Activated naive CD8-positive, alpha-beta T cell treated with anti-CD3 and anti-CD28 coated beads, Interleukin-2, amount 50 U/mL, for 24 hours (primary cell): ENCODE results near the gene EMC7.
"Not testable (repeated sequence)": the region's sequence is repeated elsewhere in the genome, so short reads cannot be mapped to it uniquely, and the experiment has no call there.

Experiments
- ATAC-seq: fragments of 150-1000 bp; cut with Tn5 transposase; one replicate; pipeline ENCODE4 v1.10.0; 2021
- DNase-seq: peaks from one replicate; pipeline ENCODE4 v3.0.0; 2021
- H3K27ac Mint-ChIP-seq: one replicate; pipeline ENCODE4 v1.8.0; 2021; ENCODE audit warnings: mild to moderate bottlenecking, mixed read lengths
- H3K27me3 Mint-ChIP-seq: one replicate; pipeline ENCODE4 v1.8.0; 2021; ENCODE audit warnings: mixed read lengths
- H3K36me3 Mint-ChIP-seq: one replicate; pipeline ENCODE4 v1.8.0; 2021; ENCODE audit warnings: low read depth, mixed read lengths
- H3K4me1 Mint-ChIP-seq: one replicate; pipeline ENCODE4 v1.8.0; 2021; ENCODE audit warnings: mixed read lengths
- H3K4me3 Mint-ChIP-seq: one replicate; pipeline ENCODE4 v1.8.0; 2021; ENCODE audit warnings: mild to moderate bottlenecking, moderate library complexity, mixed read lengths
- H3K9me3 Mint-ChIP-seq: one replicate; pipeline ENCODE4 v1.8.0; 2021; ENCODE audit warnings: mixed read lengths

EMC7 gene

GRCh38 chr15:34059946-34060345 lies 41.7 kb downstream of the EMC7 start:
- no peaks in the 10 kb centered on the region for H3K27me3 Mint-ChIP-seq
- ATAC-seq, result no peak
- H3K36me3 Mint-ChIP-seq, result no peaks in the 10 kb centered on the region

DNA sequence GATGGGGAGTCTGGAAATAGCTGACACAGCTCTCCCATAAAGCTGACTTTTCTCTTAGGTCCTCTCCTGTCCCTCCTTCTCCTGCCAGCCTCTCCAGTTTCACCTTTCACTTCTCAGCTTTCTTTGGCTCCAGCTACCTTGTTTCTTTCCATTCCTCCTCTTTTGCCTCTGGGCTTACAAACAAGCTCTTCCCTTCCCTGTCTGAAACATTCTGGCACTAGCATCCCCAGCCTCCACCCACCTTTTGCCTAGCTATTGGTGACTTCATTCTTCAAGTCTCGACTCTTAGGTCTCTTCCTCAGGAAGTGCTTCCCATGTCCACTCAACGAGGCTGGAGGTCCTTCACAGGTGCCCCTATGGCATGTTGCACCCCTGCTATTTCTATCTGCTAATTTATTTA lies 42.2 kb downstream of the EMC7 start:
- no peak overlapping the region for H3K4me3 Mint-ChIP-seq
- H3K9me3 Mint-ChIP-seq, result no peaks in the 10 kb centered on the region
- H3K27me3 Mint-ChIP-seq, result no peaks in the 10 kb centered on the region
- DNase-seq, result no peak
- no peaks in the 10 kb centered on the region for H3K36me3 Mint-ChIP-seq
- no peak overlapping the region for H3K27ac Mint-ChIP-seq
- peaks cover 2% of the 10 kb centered on the region for H3K4me1 Mint-ChIP-seq
- ATAC-seq, result no peak

More at GRCh38 chr15:34059946-34060345, 41.7 kb downstream of the EMC7 start:
- H3K4me3 Mint-ChIP-seq, result no peak overlapping the region
- H3K9me3 Mint-ChIP-seq, result no peaks in the 10 kb centered on the region
- H3K27ac Mint-ChIP-seq, result no peak overlapping the region
- H3K4me1 Mint-ChIP-seq, result peaks cover 2% of the 10 kb centered on the region
- DNase-seq, result no peak

GRCh38 chr15:34056911-34057310 lies 44.8 kb downstream of the EMC7 start:
- H3K27ac Mint-ChIP-seq, result no peak overlapping the region
- no peaks in the 10 kb centered on the region for H3K27me3 Mint-ChIP-seq
- peaks cover under 1% of the 10 kb centered on the region for H3K4me1 Mint-ChIP-seq
- DNase-seq, result no peak
- no peak overlapping the region for H3K4me3 Mint-ChIP-seq
- no peaks in the 10 kb centered on the region for H3K36me3 Mint-ChIP-seq
- H3K9me3 Mint-ChIP-seq, result no peaks in the 10 kb centered on the region
- no peak for ATAC-seq

DNA sequence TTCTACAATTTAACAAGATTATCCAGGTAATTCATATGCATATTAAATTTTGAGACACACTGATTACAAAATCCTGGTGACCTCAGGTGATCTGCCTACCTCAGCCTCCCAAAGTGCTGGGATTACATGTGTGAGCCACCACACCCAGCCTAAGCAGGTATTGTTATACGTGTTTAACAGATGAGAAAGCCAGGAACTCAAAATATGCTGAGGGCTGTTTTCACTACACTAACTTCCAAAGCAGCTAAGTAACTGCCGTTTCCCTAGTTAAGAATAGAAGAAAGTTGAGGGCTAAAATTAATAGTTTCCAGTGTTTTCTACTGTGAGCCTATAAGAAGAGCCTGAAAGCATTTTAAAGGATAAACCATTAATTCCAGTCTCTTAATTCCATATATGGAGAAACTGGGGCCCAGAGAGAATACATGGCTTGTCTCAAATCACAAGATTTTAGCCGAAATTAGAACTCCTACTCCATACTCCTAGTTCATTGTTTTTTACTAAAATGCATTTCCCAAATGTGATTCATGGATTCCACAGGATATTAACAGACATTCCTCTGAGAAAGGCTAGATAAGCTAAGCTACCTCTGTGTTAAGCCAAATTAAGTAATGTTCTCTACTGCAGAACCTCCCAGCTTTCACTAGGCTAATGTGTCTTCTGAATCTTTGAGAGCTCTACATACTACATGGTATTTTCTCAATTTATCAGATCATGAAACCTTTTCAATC lies 45.6 kb downstream of the EMC7 start:
- H3K9me3 Mint-ChIP-seq, result peaks cover 8% of the 10 kb centered on the region
- ATAC-seq (no peak), DNase-seq (no peak)
- H3K4me3 Mint-ChIP-seq, result no peak overlapping the region
- no peak overlapping the region for H3K27ac Mint-ChIP-seq
- peaks cover 6% of the 10 kb centered on the region for H3K36me3 Mint-ChIP-seq
- H3K4me1 Mint-ChIP-seq, result no peaks in the 10 kb centered on the region
- no peaks in the 10 kb centered on the region for H3K27me3 Mint-ChIP-seq

DNA sequence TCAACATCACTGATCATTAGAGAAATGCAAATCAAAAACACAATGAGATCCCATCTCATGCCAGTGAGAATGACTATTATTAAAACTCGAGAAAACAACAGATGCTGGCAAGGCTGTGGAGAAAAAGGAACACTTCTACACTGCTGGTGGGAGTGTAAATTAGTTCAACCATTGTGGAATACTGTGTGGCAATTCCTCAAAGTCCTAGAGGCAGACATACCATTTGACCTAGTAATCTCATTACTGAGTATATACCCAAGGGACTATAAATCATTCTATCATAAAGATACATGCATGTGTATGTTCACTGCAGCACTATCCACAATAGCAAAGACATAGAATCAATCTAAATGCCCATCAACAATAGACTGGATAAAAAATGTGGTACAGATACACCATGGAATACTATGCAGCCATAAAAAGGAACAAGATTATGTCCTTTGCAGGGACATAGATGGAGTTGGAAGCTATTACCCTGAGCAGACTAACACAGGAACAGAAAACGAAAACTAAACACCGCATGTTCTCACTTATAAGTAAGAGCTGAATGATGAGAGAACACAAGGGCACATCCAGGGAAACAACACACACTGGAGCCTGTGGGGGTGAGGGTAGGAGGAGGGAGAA lies 47.5 kb downstream of the EMC7 start:
- no peak overlapping the region for H3K4me3 Mint-ChIP-seq
- peaks cover 20% of the 10 kb centered on the region for H3K9me3 Mint-ChIP-seq
- H3K36me3 Mint-ChIP-seq, result peaks cover 15% of the 10 kb centered on the region
- H3K27me3 Mint-ChIP-seq, result no peaks in the 10 kb centered on the region
- no peak overlapping the region for H3K27ac Mint-ChIP-seq
- H3K4me1 Mint-ChIP-seq, result no peaks in the 10 kb centered on the region
- DNase-seq, result no peak
- ATAC-seq, result no peak

DNA sequence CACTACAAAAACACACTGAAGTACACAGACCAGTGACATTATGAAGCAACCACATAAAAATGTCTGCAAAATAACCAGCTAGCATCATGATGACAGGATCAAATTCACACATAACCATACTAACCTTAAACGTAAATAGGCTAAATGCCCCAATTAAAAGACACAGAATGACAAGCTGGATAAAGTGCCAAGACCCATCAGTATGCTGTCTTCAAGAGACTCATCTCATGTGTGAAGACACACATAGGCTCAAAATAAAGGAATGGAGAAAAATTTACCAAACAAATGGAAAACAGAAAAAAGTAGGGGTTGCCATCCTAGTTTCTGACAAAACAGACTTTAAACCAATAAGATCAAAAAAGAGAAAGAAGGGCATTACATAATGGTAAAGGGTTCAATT lies 51.3 kb downstream of the EMC7 start:
- Mint-ChIP-seq H3K9me3 (peaks cover 22% of the 10 kb centered on the region), H3K36me3 (peaks cover 16% of the 10 kb centered on the region)
- H3K27me3 Mint-ChIP-seq, H3K4me1 Mint-ChIP-seq, ATAC-seq, DNase-seq, H3K27ac Mint-ChIP-seq, H3K4me3 Mint-ChIP-seq: not testable (repeated sequence)

DNA sequence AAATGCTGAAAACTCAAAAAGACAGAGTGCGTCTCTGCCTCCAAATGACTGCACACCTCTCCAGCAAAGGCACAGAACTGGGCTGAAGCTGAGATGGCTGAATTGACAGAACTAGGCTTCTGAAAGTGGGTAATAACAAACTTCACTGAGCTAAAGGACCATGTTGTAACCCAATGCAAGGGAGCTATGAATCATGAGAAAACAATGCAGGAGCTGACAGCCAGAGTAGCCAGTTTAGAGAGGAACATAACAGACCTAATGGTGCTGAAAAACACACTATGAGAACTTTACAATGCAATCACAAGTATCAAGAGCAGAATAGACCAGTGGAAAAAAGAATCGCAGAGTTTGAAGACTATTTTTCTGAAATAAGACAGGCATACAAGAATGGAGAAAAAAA lies 52.5 kb downstream of the EMC7 start:
- DNase-seq (no peak), ATAC-seq (no peak)
- peaks cover 22% of the 10 kb centered on the region for H3K9me3 Mint-ChIP-seq
- H3K27ac Mint-ChIP-seq, result no peak overlapping the region
- H3K4me3 Mint-ChIP-seq, result no peak overlapping the region
- H3K36me3 Mint-ChIP-seq, result peaks cover 16% of the 10 kb centered on the region
- H3K4me1 Mint-ChIP-seq, result peaks cover 1% of the 10 kb centered on the region
- H3K27me3 Mint-ChIP-seq, result no peaks in the 10 kb centered on the region

GRCh38 chr15:34047893-34048775 lies 53.5 kb downstream of the EMC7 start:
- peaks cover 22% of the 10 kb centered on the region for H3K9me3 Mint-ChIP-seq
- H3K27ac Mint-ChIP-seq, result no peak overlapping the region
- no peaks in the 10 kb centered on the region for H3K27me3 Mint-ChIP-seq
- DNase-seq (no peak), ATAC-seq (no peak)
- H3K36me3 Mint-ChIP-seq, result peaks cover 16% of the 10 kb centered on the region
- peaks cover 5% of the 10 kb centered on the region for H3K4me1 Mint-ChIP-seq
- H3K4me3 Mint-ChIP-seq, result no peak overlapping the region

DNA sequence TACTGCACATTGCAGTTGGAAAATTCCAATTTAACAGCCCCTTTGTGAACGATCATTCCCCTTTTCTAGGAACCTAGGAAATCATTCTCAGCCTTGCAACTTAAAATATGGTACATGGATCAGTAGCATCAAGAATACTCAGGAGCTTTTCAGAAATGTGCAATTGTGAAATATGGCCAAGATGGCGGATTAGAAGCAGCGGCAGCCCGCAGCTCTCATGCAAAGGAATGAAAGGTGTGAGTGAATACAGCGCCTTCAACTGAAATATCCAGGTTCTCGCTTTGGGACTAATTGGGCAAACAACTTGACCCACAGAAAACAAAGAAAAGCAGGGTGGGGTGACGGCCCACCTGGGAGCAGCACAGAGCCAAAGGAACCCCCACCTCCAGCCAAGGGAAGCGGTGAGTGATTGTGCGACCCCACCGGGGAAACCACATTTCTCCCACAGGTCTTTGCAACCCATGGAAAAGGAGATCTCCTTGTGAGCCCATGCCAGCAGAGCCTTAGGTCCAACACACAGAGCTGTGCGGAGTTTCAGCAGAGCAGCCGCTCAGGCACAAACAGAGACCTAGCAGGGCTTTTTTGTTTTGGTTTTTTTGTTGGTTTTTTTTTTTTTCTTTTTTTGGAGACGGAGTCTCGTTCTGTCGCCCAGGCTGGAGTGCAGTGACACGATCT lies 55.1 kb downstream of the EMC7 start:
- H3K27me3 Mint-ChIP-seq, result no peaks in the 10 kb centered on the region
- no peak for DNase-seq
- peaks cover 5% of the 10 kb centered on the region for H3K4me1 Mint-ChIP-seq
- H3K4me3 Mint-ChIP-seq, result no peak overlapping the region
- no peak for ATAC-seq
- peaks cover 16% of the 10 kb centered on the region for H3K36me3 Mint-ChIP-seq
- H3K9me3 Mint-ChIP-seq, result peaks cover 20% of the 10 kb centered on the region
- no peak overlapping the region for H3K27ac Mint-ChIP-seq

GRCh38 chr15:34043813-34044212 lies 57.8 kb downstream of the EMC7 start:
- H3K36me3 Mint-ChIP-seq, result no peaks in the 10 kb centered on the region
- no peak overlapping the region for H3K27ac Mint-ChIP-seq
- no peaks in the 10 kb centered on the region for H3K9me3 Mint-ChIP-seq

DNA sequence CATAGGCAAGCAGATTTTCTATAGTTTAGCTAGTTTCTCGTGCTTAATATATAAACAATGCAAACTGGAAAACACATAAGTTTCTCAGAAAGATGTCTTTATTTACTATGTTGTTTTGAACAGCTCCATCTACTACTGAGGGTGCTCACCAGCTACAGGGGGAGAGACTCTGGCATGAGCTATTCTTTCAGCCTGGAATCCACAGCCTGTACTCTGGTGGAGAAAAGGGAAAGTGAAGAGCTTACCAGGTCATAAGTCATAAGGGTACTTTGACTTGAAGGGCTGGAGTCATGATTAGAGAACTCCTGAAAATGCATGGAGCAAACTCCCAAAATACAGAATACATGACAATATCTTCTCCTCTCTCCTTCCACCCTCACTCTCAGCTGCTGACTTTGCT lies 58.3 kb downstream of the EMC7 start:
- no peak for DNase-seq
- no peaks in the 10 kb centered on the region for H3K36me3 Mint-ChIP-seq
- no peak overlapping the region for H3K27ac Mint-ChIP-seq
- ATAC-seq, result no peak
- H3K9me3 Mint-ChIP-seq, result no peaks in the 10 kb centered on the region
- H3K4me1 Mint-ChIP-seq, result peaks cover 20% of the 10 kb centered on the region
- no peaks in the 10 kb centered on the region for H3K27me3 Mint-ChIP-seq
- H3K4me3 Mint-ChIP-seq, result no peak overlapping the region

More at GRCh38 chr15:34043813-34044212, 57.8 kb downstream of the EMC7 start:
- DNase-seq, result no peak
- ATAC-seq, result no peak
- H3K4me1 Mint-ChIP-seq, result peaks cover 20% of the 10 kb centered on the region
- H3K27me3 Mint-ChIP-seq, result no peaks in the 10 kb centered on the region
- H3K4me3 Mint-ChIP-seq, result no peak overlapping the region

DNA sequence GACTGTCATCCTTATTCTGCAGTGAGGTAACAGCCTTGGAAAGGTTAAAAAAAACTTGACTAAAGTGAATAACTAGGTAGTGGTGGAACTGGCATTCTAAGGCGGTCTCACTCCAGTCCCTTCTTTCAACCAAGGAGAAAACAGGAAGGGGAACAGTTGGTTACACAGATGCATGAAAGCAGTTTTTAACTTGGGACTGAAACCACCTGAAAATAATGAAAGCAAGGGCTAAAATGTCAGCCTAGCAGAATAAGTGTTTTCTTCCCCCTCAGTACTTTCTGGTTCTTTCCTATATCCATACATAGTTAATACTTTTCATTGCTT lies 61.9 kb downstream of the EMC7 start:
- peak; percentile 8 for DNase-seq
- no peaks in the 10 kb centered on the region for H3K9me3 Mint-ChIP-seq
- peak overlapping the region; percentile 96 for H3K27ac Mint-ChIP-seq
- no peak for ATAC-seq
- no peaks in the 10 kb centered on the region for H3K27me3 Mint-ChIP-seq
- peak overlapping the region; percentile 84 for H3K4me3 Mint-ChIP-seq
- H3K4me1 Mint-ChIP-seq, result peaks cover 27% of the 10 kb centered on the region
- no peaks in the 10 kb centered on the region for H3K36me3 Mint-ChIP-seq

DNA sequence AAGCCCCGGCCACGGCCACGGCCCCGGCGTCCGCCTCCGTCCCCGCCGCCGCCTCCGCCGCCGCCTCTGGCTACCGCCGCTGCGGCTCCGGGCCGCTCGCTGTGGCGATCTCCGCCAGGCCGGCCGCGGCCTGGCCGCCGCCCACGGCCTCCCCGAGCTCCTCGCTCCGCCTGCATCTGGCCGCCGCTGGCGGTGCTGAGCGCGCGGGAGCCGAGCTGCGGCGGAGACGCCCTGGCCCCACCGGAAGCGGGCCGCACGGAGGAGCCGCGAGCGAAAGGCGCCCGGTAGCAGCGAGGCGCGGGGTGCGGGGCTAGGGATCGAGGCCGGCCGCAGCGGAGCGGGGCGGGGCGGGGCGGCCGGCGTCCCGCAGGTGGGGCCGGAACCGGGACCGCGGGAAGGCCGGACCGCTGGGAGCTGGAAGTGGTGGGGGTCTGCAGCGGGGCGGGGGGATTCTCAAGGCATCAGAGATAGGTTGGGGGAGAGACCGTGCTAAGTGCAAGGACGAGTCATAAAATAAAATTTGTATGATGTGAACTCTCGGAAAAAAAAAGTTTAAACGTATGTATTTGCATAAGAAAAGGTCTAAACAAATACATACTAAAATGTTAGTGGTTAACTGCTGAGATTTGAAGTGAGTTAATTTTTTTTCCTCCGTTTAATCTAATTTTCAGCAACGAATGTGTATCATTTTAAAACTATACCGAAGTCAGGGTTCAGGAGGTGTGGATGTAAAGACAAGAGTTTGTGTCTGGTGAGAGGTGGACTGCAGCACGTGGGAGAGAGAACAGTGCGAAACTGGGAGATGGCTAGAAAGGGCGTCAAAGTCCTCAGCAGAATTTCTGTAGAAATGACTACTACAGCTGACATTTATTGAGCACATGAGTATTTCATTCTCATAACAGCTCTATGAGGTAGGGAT lies 62.5 kb downstream of the EMC7 start, which contains the start of gene AVEN:
AVEN (minus strand) TSS at position 334 of the 919 bp plus-strand sequence; CDS start at position 176, 158 bp downstream.
- no peaks in the 10 kb centered on the region for H3K36me3 Mint-ChIP-seq
- no peaks in the 10 kb centered on the region for H3K9me3 Mint-ChIP-seq
- peak within 1 kb of the TSS; percentile 96 for H3K27ac Mint-ChIP-seq
- DNase-seq, result peak; percentile 60
- peak within 1 kb of the TSS; percentile 84 for H3K4me3 Mint-ChIP-seq
- ATAC-seq, result peak; percentile 79
- H3K4me1 Mint-ChIP-seq, result peaks cover 26% of the 10 kb centered on the region
- no peaks in the 10 kb centered on the region for H3K27me3 Mint-ChIP-seq
